Choroid plexus epithelial cell (primary cell): ENCODE data around the gene TEX9.

Experiments used
- DNase-seq: peaks from one replicate; pipeline ENCODE4 v3.0.0-alpha.2; 2010; ENCODE audit warnings: low read depth
- H3K4me3 ChIP-seq: 2 replicates; pipeline ENCODE4 v1.5.1; 2011; ENCODE audit warnings: low read depth, mild to moderate bottlenecking, control low read depth, low read length, moderate library complexity
- CTCF ChIP-seq: conservative IDR thresholded peaks from 2 replicates; pipeline ENCODE4 v1.5.1; 2011; ENCODE audit warnings: low read depth, mild to moderate bottlenecking, control low read depth, inconsistent platforms, low read length, moderate library complexity

TEX9 gene

DNA sequence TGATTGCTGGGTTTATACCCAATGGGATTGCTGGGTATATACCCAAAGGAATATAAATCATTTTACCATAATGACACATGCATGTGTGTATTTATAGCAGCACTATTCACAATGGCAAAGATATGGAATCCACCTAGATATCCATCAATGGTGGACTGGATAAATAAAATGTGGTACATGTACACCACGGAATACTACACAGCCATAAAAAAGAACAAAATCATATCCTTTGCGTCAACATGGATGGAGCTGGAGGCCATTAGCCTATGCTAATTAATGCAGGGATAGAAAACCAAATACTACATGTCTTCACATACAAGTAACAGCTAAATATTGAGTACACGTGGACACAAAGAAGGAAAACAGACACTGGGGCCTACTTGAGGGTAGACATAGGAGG, 77.1 kb downstream of the TEX9 start:
- no peak for DNase-seq
- TF ChIP-seq CTCF, result no peak

GRCh38 chr15:56445746-56446145, 80.5 kb downstream of the TEX9 start:
- H3K4me3 ChIP-seq, result no peak overlapping the region
- no peak for DNase-seq
- TF ChIP-seq CTCF, result no peak

More for the DNA sequence above, 77.1 kb downstream of the TEX9 start:
- H3K4me3 ChIP-seq, result no peak overlapping the region

DNA sequence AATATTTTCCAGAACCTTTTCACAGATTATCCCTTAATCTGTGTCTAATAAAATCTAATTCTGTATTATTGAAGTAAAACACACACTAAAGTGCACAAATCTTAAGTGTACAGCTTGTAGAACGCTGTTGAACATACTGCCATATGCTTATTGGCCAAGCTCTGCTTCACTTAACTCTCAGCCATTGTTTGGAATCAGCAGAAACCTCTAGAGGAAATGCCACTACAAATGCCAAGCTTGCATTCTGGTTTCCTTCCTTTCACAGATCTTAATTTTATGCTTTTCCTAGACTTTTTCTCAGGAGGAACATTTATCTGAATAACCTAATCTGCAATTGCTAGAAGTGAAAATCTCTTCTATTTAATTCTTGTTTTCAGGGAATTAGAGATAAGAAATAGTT, 89.6 kb downstream of the TEX9 start:
- TF ChIP-seq CTCF, result no peak
- DNase-seq, result no peak
- no peak overlapping the region for H3K4me3 ChIP-seq

DNA sequence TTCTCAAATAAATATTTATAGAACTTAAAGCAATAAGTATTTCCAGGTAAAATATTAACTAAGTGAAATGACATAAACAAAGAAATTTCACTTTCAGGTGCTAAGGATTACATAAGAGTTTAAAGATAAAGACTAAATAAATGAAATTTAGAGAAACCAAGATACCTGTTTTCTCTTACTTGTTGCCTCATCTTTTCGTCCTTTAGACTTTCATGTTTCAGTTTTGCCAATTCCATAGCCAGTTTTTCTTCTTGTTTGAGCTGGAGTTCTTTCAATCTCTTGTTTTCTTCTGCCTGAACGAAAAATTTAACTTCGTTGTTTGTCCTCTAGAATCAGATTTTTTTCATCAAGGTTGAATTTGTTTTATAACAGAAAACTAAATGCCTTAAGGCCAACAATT, 91.0 kb downstream of the TEX9 start:
- TF ChIP-seq CTCF, result no peak
- H3K4me3 ChIP-seq, result no peak overlapping the region
- no peak for DNase-seq

- no peak for TF ChIP-seq CTCF
- H3K4me3 ChIP-seq, result no peak overlapping the region
These were observed 93.9 kb downstream of the TEX9 start for GRCh38 chr15:56459096-56459495.

GRCh38 chr15:56460071-56460470, 94.8 kb downstream of the TEX9 start:
- no peak for TF ChIP-seq CTCF
- DNase-seq, result no peak
- H3K4me3 ChIP-seq, result no peak overlapping the region

More at GRCh38 chr15:56459096-56459495, 93.9 kb downstream of the TEX9 start:
- DNase-seq, result no peak

GRCh38 chr15:56460947-56461346, 95.7 kb downstream of the TEX9 start:
- no peak for DNase-seq
- H3K4me3 ChIP-seq, result no peak overlapping the region
- TF ChIP-seq CTCF, result no peak
